SK-N-SH treated with all-trans-retinoic acid at 6 μM for 48 hours (cell line): ENCODE data around the gene CRACR2A.

Experiments
- ATAC-seq: fragments of 200-7000 bp; cut with Tn5 transposase; 3 replicates; pipeline ENCODE4 v1.9.1; 2020; ENCODE audit warnings: mild to moderate bottlenecking, moderate library complexity
- CSDC2 ChIP-seq: fragments of 250-450 bp; sonication (Bioruptor Pico); IDR thresholded peaks from 2 replicates; pipeline ENCODE4 v1.5.0; 2020; ENCODE audit warnings: mild to moderate bottlenecking, moderate library complexity
- GLIS3 ChIP-seq: fragments of 250-450 bp; sonication (Bioruptor Pico); IDR thresholded peaks from 2 replicates; pipeline ENCODE4 v1.5.0; 2020; ENCODE audit warnings: mild to moderate bottlenecking, moderate library complexity
- ISL1 ChIP-seq: fragments of 250-450 bp; sonication (Bioruptor Pico); IDR thresholded peaks from 2 replicates; pipeline ENCODE4 v2.1.2; 2022; ENCODE audit warnings: mild to moderate bottlenecking, moderate library complexity
- OSR1 ChIP-seq: fragments of 250-450 bp; sonication (Bioruptor Pico); IDR thresholded peaks from 2 replicates; pipeline ENCODE4 v1.8.0; 2022; ENCODE audit warnings: moderate library complexity, mild to moderate bottlenecking, inconsistent platforms
- POU6F1 ChIP-seq: fragments of 250-450 bp; sonication (Bioruptor Pico); IDR thresholded peaks from 2 replicates; pipeline ENCODE4 v1.8.0; 2021; ENCODE audit warnings: low read depth, mild to moderate bottlenecking, moderate library complexity, borderline replicate concordance
- PPARA ChIP-seq: fragments of 250-450 bp; sonication (Bioruptor Pico); IDR thresholded peaks from 2 replicates; pipeline ENCODE4 v1.5.0; 2020; ENCODE audit warnings: mild to moderate bottlenecking, borderline replicate concordance
- TCF4 ChIP-seq: fragments of 250-450 bp; sonication (Bioruptor Pico); IDR thresholded peaks from 2 replicates; pipeline ENCODE4 v1.8.0; 2021; ENCODE audit warnings: mild to moderate bottlenecking, moderate library complexity, borderline replicate concordance
- ZC3H10 ChIP-seq: fragments of 250-450 bp; sonication (Bioruptor Pico); IDR thresholded peaks from 2 replicates; pipeline ENCODE4 v1.5.1; 2021; ENCODE audit warnings: mild to moderate bottlenecking, moderate library complexity
- ZFP30 ChIP-seq: fragments of 450-650 bp; formaldehyde crosslinking; IDR thresholded peaks from 2 replicates; pipeline ENCODE4 v1.5.0; 2022; ENCODE audit warnings: mild to moderate bottlenecking, moderate library complexity
- ZNF565 ChIP-seq: fragments of 450-650 bp; formaldehyde crosslinking; conservative IDR thresholded peaks from 2 replicates; pipeline ENCODE4 v1.5.0; 2020; ENCODE audit warnings: low read depth, mild to moderate bottlenecking, moderate library complexity
- ZNF70 ChIP-seq: fragments of 450-650 bp; formaldehyde crosslinking; IDR thresholded peaks from 2 replicates; pipeline ENCODE4 v1.5.0; 2020; ENCODE audit warnings: mild to moderate bottlenecking, moderate library complexity
- ZNF8 ChIP-seq: fragments of 450-650 bp; formaldehyde crosslinking; IDR thresholded peaks from 2 replicates; pipeline ENCODE4 v1.5.0; 2020; ENCODE audit warnings: mild to moderate bottlenecking, moderate library complexity
- TF ChIP-seq, protein P1 (sequence below): fragments of 250-450 bp; sonication (Bioruptor Pico); IDR thresholded peaks from 2 replicates; pipeline ENCODE4 v1.5.0; 2020; ENCODE audit warnings: mild to moderate bottlenecking, moderate library complexity
- TF ChIP-seq, protein P2 (sequence below): fragments of 250-450 bp; sonication (Bioruptor Pico); IDR thresholded peaks from 2 replicates; pipeline ENCODE4 v1.5.1; 2021; ENCODE audit warnings: mild to moderate bottlenecking, moderate library complexity
- TF ChIP-seq, protein P3 (sequence below): fragments of 250-450 bp; sonication (Bioruptor Pico); IDR thresholded peaks from 2 replicates; pipeline ENCODE4 v1.5.1; 2020; ENCODE audit warnings: low read depth, mild to moderate bottlenecking, moderate library complexity
- TF ChIP-seq, protein P4 (sequence below): fragments of 250-450 bp; sonication (Bioruptor Pico); IDR thresholded peaks from 2 replicates; pipeline ENCODE4 v1.8.0; 2020; ENCODE audit warnings: mild to moderate bottlenecking, moderate library complexity, borderline replicate concordance

CRACR2A gene

GRCh38 chr12:3791256-3791874 is 38.5 kb upstream of the CRACR2A start:
- no peak for ATAC-seq
- TF ChIP-seq TCF4 (CRISPR knock-in tag), result no peak
- TF ChIP-seq ZC3H10 (CRISPR knock-in tag), result no peak
- no peak for TF ChIP-seq POU6F1 (CRISPR knock-in tag)
- no peak for TF ChIP-seq ZNF8 (CRISPR knock-in tag)
- TF ChIP-seq ISL1 (CRISPR knock-in tag), result no peak
- TF ChIP-seq ZNF565 (CRISPR knock-in tag), result no peak
- TF ChIP-seq, protein P1, sequence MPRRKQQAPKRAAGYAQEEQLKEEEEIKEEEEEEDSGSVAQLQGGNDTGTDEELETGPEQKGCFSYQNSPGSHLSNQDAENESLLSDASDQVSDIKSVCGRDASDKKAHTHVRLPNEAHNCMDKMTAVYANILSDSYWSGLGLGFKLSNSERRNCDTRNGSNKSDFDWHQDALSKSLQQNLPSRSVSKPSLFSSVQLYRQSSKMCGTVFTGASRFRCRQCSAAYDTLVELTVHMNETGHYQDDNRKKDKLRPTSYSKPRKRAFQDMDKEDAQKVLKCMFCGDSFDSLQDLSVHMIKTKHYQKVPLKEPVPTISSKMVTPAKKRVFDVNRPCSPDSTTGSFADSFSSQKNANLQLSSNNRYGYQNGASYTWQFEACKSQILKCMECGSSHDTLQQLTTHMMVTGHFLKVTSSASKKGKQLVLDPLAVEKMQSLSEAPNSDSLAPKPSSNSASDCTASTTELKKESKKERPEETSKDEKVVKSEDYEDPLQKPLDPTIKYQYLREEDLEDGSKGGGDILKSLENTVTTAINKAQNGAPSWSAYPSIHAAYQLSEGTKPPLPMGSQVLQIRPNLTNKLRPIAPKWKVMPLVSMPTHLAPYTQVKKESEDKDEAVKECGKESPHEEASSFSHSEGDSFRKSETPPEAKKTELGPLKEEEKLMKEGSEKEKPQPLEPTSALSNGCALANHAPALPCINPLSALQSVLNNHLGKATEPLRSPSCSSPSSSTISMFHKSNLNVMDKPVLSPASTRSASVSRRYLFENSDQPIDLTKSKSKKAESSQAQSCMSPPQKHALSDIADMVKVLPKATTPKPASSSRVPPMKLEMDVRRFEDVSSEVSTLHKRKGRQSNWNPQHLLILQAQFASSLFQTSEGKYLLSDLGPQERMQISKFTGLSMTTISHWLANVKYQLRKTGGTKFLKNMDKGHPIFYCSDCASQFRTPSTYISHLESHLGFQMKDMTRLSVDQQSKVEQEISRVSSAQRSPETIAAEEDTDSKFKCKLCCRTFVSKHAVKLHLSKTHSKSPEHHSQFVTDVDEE (CRISPR knock-in tag), result no peak
- no peak for TF ChIP-seq OSR1 (CRISPR knock-in tag)

GRCh38 chr12:3790642-3791041 is 37.7 kb upstream of the CRACR2A start:
- no peak for ATAC-seq
- TF ChIP-seq, protein P1 (CRISPR knock-in tag), result no peak
- no peak for TF ChIP-seq GLIS3
- TF ChIP-seq, protein P2, sequence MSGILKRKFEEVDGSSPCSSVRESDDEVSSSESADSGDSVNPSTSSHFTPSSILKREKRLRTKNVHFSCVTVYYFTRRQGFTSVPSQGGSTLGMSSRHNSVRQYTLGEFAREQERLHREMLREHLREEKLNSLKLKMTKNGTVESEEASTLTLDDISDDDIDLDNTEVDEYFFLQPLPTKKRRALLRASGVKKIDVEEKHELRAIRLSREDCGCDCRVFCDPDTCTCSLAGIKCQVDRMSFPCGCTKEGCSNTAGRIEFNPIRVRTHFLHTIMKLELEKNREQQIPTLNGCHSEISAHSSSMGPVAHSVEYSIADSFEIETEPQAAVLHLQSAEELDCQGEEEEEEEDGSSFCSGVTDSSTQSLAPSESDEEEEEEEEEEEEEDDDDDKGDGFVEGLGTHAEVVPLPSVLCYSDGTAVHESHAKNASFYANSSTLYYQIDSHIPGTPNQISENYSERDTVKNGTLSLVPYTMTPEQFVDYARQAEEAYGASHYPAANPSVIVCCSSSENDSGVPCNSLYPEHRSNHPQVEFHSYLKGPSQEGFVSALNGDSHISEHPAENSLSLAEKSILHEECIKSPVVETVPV (CRISPR knock-in tag), result no peak
- TF ChIP-seq ZNF565 (CRISPR knock-in tag), result no peak
- no peak for TF ChIP-seq PPARA (CRISPR knock-in tag)
- no peak for TF ChIP-seq ZNF70

GRCh38 chr12:3789838-3790237 is 36.9 kb upstream of the CRACR2A start:
- ATAC-seq, result no peak
- TF ChIP-seq, protein P2 (CRISPR knock-in tag), result no peak
- TF ChIP-seq ZFP30 (no peak), ISL1 (CRISPR knock-in tag) (no peak), OSR1 (CRISPR knock-in tag) (no peak), ZNF8 (CRISPR knock-in tag) (no peak), CSDC2 (no peak), POU6F1 (CRISPR knock-in tag) (no peak), TCF4 (CRISPR knock-in tag) (no peak), ZC3H10 (CRISPR knock-in tag) (no peak), ZNF70 (no peak), ZNF565 (CRISPR knock-in tag) (no peak), PPARA (CRISPR knock-in tag) (no peak)
- TF ChIP-seq, protein P3, sequence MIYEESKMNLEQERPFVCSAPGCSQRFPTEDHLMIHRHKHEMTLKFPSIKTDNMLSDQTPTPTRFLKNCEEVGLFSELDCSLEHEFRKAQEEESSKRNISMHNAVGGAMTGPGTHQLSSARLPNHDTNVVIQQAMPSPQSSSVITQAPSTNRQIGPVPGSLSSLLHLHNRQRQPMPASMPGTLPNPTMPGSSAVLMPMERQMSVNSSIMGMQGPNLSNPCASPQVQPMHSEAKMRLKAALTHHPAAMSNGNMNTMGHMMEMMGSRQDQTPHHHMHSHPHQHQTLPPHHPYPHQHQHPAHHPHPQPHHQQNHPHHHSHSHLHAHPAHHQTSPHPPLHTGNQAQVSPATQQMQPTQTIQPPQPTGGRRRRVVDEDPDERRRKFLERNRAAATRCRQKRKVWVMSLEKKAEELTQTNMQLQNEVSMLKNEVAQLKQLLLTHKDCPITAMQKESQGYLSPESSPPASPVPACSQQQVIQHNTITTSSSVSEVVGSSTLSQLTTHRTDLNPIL (CRISPR knock-in tag), result no peak
- TF ChIP-seq, protein P4, sequence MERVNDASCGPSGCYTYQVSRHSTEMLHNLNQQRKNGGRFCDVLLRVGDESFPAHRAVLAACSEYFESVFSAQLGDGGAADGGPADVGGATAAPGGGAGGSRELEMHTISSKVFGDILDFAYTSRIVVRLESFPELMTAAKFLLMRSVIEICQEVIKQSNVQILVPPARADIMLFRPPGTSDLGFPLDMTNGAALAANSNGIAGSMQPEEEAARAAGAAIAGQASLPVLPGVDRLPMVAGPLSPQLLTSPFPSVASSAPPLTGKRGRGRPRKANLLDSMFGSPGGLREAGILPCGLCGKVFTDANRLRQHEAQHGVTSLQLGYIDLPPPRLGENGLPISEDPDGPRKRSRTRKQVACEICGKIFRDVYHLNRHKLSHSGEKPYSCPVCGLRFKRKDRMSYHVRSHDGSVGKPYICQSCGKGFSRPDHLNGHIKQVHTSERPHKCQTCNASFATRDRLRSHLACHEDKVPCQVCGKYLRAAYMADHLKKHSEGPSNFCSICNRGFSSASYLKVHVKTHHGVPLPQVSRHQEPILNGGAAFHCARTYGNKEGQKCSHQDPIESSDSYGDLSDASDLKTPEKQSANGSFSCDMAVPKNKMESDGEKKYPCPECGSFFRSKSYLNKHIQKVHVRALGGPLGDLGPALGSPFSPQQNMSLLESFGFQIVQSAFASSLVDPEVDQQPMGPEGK, result no peak
